Hepatocyte (in vitro differentiated cells): ENCODE results near the gene CCBE1. TPM values are rescaled to one million over a fixed set of nuclear protein-coding genes. Genes with fewer than 3 reads are reported as not detected.

Source experiments
- DNase-seq: peaks from one replicate; pipeline ENCODE4 v3.0.0-alpha.2; 2016; ENCODE audit warnings: low spot score
- H2AFZ ChIP-seq: fragments of 200-600 bp; sonication (generic); 2 replicates; pipeline ENCODE4 v1.6.0; 2016; ENCODE audit warnings: antibody characterized with exemption, mild to moderate bottlenecking
- H3K27ac ChIP-seq: fragments of 200-600 bp; sonication (generic); 2 replicates; pipeline ENCODE4 v1.5.1; 2016; ENCODE audit warnings: mild to moderate bottlenecking
- H3K27me3 ChIP-seq: fragments of 200-600 bp; sonication (generic); 2 replicates; pipeline ENCODE4 v1.6.1; 2016
- H3K36me3 ChIP-seq: fragments of 200-600 bp; sonication (generic); replicated peaks from 2 replicates; pipeline ENCODE4 v1.5.1; 2016; ENCODE audit warnings: low read depth; ENCODE audit not compliant: insufficient read depth
- H3K4me1 ChIP-seq: fragments of 200-600 bp; sonication (generic); 2 replicates; pipeline ENCODE4 v1.5.1; 2016; ENCODE audit warnings: mild to moderate bottlenecking, moderate library complexity; ENCODE audit not compliant: insufficient read depth
- H3K4me2 ChIP-seq: fragments of 200-600 bp; sonication (generic); 2 replicates; pipeline ENCODE4 v1.6.0; 2016
- H3K4me3 ChIP-seq: fragments of 200-600 bp; sonication (generic); 2 replicates; pipeline ENCODE4 v1.5.1; 2016; ENCODE audit warnings: mild to moderate bottlenecking
- H3K79me2 ChIP-seq: fragments of 200-600 bp; sonication (generic); 2 replicates; pipeline ENCODE4 v1.6.0; 2017; ENCODE audit warnings: mild to moderate bottlenecking
- H3K9me2 ChIP-seq: fragments of 200-600 bp; sonication (generic); replicated peaks from 2 replicates; pipeline ENCODE4 v1.6.0; 2017; ENCODE audit warnings: mild to moderate bottlenecking; ENCODE audit not compliant: insufficient read depth
- H3K9me3 ChIP-seq: fragments of 200-600 bp; sonication (generic); 2 replicates; pipeline ENCODE4 v1.5.1; 2016; ENCODE audit warnings: low read depth, mild to moderate bottlenecking
- H4K20me1 ChIP-seq: fragments of 200-600 bp; sonication (generic); 2 replicates; pipeline ENCODE4 v1.6.0; 2016; ENCODE audit warnings: mild to moderate bottlenecking; ENCODE audit not compliant: insufficient read depth, poor library complexity, severe bottlenecking
- CTCF ChIP-seq: fragments of 200-600 bp; sonication (generic); IDR thresholded peaks from 2 replicates; pipeline ENCODE4 v1.5.1; 2016; ENCODE audit warnings: antibody characterized with exemption, mild to moderate bottlenecking; ENCODE audit not compliant: poor library complexity
- EZH2 ChIP-seq: fragments of 200-600 bp; sonication (generic); IDR thresholded peaks from 2 replicates; pipeline ENCODE4 v1.6.1; 2016; ENCODE audit warnings: antibody characterized with exemption, mild to moderate bottlenecking, borderline replicate concordance
- EZH2phosphoT487 ChIP-seq: fragments of 200-600 bp; sonication (generic); IDR thresholded peaks from one replicate; pipeline ENCODE4 v1.6.1; 2018; ENCODE audit warnings: antibody characterized with exemption, mild to moderate bottlenecking, low read depth, moderate library complexity; ENCODE audit not compliant: unreplicated experiment, severe bottlenecking
- WGBS: methylation state at CpG from one replicate; pipeline ENCODE4 v1.1.6; 2016; ENCODE audit warnings: low lambda C conversion rate; ENCODE audit errors: missing lambda C conversion rate; 5-methylcytosine and 5-hydroxymethylcytosine counted together
- polyA plus RNA-seq: library from polyadenylated mRNA; unstranded; fragments of >200 nt; fragmentation: Nextera tagmentation; extraction: Ambion mirVana; gene quantifications from 2 replicates; pipeline ENCODE4 v1.2.1, GENCODE V29; 2016
- total RNA-seq: library from RNA; depleted of rRNA; stranded (reverse); fragments of >200 nt; gene quantifications from 2 replicates; pipeline ENCODE4 v1.2.3, GENCODE V29; 2014

Gene CCBE1
- total and polyA plus RNA-seq, 2 experiments from 2014 or later: 3.1 to 9.2 TPM

DNA sequence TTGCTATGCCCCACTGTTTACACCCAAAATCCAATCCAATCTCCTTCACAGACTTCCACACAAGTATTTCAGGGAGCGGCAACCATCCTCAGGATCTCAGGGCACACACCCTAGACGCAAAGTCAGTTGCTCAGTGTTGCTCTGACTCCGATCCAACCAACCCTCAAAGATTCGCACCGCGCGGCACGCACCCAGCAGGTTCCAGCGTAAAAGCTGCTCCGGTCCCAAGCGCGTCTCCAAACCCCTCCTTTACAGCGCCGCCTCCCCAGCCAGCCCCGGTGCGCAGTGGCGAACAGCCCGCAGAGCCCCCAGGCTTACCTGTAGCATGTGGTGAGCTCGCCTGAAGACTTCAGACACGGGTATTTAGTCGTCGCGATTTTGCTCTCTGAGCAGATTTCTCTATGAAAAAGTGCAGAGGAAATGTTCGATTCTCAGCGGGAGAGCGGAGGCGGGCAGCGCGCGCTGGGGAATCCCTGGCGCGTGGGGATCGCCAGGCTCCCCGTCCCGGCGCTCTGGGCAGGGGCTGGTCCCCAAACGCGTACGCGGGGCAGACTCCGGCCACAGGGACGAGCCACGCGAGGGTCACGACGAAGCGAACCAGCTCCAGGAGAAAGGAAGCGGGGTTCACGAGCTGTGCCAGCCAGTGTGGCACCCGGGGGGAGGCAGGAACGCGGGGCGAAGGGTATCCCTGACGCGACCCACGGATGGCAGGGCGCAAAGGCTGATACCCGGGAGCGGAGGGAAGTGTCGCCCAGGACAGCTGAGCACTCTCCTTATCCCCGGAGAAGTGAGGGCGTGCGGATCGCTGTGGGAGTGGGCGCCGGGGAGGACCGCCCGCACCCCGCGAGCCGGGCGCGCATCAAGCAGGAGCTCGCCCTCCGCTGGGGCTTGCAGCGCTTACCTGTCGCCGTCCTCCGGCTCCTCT is 650 bp downstream of the CCBE1 start:
- peak; percentile 25 for DNase-seq
- H3K27me3 ChIP-seq: peaks cover 72% of the 10 kb centered on the region
- peaks cover 22% of the 10 kb centered on the region for H3K4me1 ChIP-seq
- no peak overlapping the region for H3K27ac ChIP-seq
- H3K79me2 ChIP-seq: no peaks in the 10 kb centered on the region
- H3K36me3 ChIP-seq: no peaks in the 10 kb centered on the region
- no peaks in the 10 kb centered on the region for H3K9me2 ChIP-seq
- H4K20me1 ChIP-seq: no peaks in the 10 kb centered on the region
- peak overlapping the region; percentile 97 for H3K4me2 ChIP-seq
- 1% methylated on average over 79 of the region's 79 CpGs for WGBS
- TF ChIP-seq EZH2phosphoT487: no peak
- peak; percentile 73 for TF ChIP-seq EZH2
- peak overlapping the region; percentile 57 for H2AFZ ChIP-seq
- H3K4me3 ChIP-seq: peak overlapping the region; percentile 37
- no peaks in the 10 kb centered on the region for H3K9me3 ChIP-seq

DNA sequence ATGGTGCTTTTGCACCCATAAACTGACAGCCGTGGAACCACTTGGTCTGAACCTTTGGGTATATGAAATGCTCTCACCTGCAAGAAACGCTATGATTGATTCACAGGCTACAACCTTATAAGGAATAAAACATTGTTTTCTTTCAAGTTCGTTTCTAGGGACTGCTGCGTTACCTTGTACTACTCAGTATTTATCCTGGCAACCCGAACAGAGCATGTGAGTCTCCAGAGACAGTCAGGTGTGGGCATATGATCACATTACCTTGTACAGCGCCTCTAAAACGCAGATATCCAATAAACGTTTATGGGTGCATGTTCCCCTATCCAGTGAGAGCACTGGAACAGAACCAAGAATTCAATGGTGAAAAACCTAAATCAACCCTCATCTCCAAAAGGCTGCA is 1.7 kb downstream of the CCBE1 start:
- Histone ChIP-seq H3K9me2 (no peaks in the 10 kb centered on the region), H3K4me3 (no peak overlapping the region), H3K27me3 (peaks cover 78% of the 10 kb centered on the region), H3K9me3 (no peaks in the 10 kb centered on the region), H2AFZ (no peak overlapping the region), H4K20me1 (no peaks in the 10 kb centered on the region), H3K4me1 (peaks cover 20% of the 10 kb centered on the region), H3K27ac (no peak overlapping the region), H3K36me3 (no peaks in the 10 kb centered on the region), H3K4me2 (peak overlapping the region; percentile 97), H3K79me2 (no peaks in the 10 kb centered on the region)
- TF ChIP-seq EZH2phosphoT487: no peak
- TF ChIP-seq CTCF: no peak
- no peak for TF ChIP-seq EZH2
- no peak for DNase-seq
- WGBS: 71% methylated on average over 8 of the region's 8 CpGs

DNA sequence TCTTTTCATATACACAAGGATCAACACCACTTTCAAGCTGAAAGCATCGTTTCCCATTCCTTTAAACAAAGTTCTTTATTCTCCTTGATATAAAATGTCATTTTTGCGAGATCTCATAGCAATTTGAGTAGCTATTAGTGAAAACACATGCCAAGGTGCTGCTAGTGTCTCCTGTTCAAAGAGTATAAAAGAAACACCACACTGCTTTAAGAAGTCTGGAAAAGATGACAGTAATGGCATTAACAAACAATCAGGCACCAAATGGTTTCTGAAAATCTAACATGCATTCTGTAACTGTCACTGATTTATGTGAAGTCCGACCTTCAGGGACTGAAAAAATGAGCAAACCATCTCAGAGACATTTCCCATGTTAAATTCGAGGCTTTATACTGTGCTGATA is 2.4 kb downstream of the CCBE1 start:
- Histone ChIP-seq H4K20me1 (no peaks in the 10 kb centered on the region), H3K4me2 (no peak overlapping the region), H3K9me3 (no peaks in the 10 kb centered on the region), H3K4me3 (no peak overlapping the region), H2AFZ (no peak overlapping the region), H3K79me2 (no peaks in the 10 kb centered on the region), H3K36me3 (no peaks in the 10 kb centered on the region), H3K4me1 (peaks cover 24% of the 10 kb centered on the region), H3K27me3 (peaks cover 83% of the 10 kb centered on the region), H3K9me2 (no peaks in the 10 kb centered on the region), H3K27ac (no peak overlapping the region)
- no peak for DNase-seq
- TF ChIP-seq EZH2: no peak
- TF ChIP-seq CTCF: no peak
- no peak for TF ChIP-seq EZH2phosphoT487
- 65% methylated on average over 4 of the region's 4 CpGs for WGBS

DNA sequence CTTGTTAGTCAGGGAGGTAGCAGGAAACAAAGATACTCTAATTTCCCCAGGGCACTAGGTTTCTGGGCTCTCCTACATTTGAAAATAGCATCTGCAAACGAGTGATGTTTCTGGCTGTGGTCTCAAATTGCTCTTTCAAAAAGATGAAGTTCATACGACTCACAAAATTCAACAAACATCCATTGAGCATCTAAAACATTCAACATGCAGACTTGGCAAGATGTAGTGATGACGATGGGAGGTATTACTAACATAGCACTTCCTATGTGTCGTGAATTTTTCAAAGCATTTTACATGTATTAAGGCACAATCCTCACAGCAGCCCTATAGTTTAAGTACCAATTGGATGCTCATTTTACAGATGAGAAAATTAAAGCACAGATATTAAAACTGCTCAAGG is 5.2 kb downstream of the CCBE1 start:
- H3K9me2 ChIP-seq: no peaks in the 10 kb centered on the region
- H3K27me3 ChIP-seq: peaks cover 85% of the 10 kb centered on the region
- no peaks in the 10 kb centered on the region for H3K36me3 ChIP-seq
- no peaks in the 10 kb centered on the region for H4K20me1 ChIP-seq
- H3K9me3 ChIP-seq: no peaks in the 10 kb centered on the region
- no peak overlapping the region for H3K27ac ChIP-seq
- H3K4me2 ChIP-seq: no peak overlapping the region
- peaks cover 18% of the 10 kb centered on the region for H3K4me1 ChIP-seq
- H2AFZ ChIP-seq: no peak overlapping the region
- H3K4me3 ChIP-seq: no peak overlapping the region
- TF ChIP-seq CTCF (no peak), EZH2phosphoT487 (no peak), EZH2 (no peak)
- no peak for DNase-seq
- WGBS: 64% methylated on average over 4 of the region's 4 CpGs
- no peaks in the 10 kb centered on the region for H3K79me2 ChIP-seq
